HG02840 (cell line): ENCODE results near the gene TUBA1B.

ENCODE experiments used
- ATAC-seq: cut with Tn5 transposase; IDR thresholded peaks from one replicate; pipeline ENCODE4 v1.9.1; 2021; ENCODE audit warnings: mild to moderate bottlenecking, moderate library complexity, moderate number of reproducible peaks; ENCODE audit not compliant: unreplicated experiment, low FRiP score

TUBA1B gene

GRCh38 chr12:49091836-49092085, 39.4 kb downstream of the TUBA1B start:
- no peak for ATAC-seq

- no peak for ATAC-seq
Observed at GRCh38 chr12:49091056-49091835, 39.9 kb downstream of the TUBA1B start.

GRCh38 chr12:49089821-49090773, 41.1 kb downstream of the TUBA1B start:
- no peak for ATAC-seq

GRCh38 chr12:49088932-49089330, 42.3 kb downstream of the TUBA1B start:
- no peak for ATAC-seq

GRCh38 chr12:49088150-49088931, 42.9 kb downstream of the TUBA1B start:
- peak; percentile 62 for ATAC-seq

- no peak for ATAC-seq
Observed at GRCh38 chr12:49086116-49086515, 45.1 kb downstream of the TUBA1B start.

- ATAC-seq, result no peak
Observed at GRCh38 chr12:49084438-49084837, 46.8 kb downstream of the TUBA1B start.

- ATAC-seq, result no peak
Observed at GRCh38 chr12:49079793-49080192, 51.4 kb downstream of the TUBA1B start.
